PC-3 (cell line): ENCODE results near the gene GJB5. TPM values are rescaled to one million over a fixed set of nuclear protein-coding genes. Genes with fewer than 3 reads are reported as not detected.

ENCODE experiments used
- ATAC-seq: fragments of 200-7000 bp; cut with Tn5 transposase; 2 replicates; pipeline ENCODE4 v1.9.1; 2020; ENCODE audit warnings: mild to moderate bottlenecking, moderate library complexity
- BruUV-seq: library from RNA; stranded (reverse); fragments of 400-500 nt; replicated peaks from 2 replicates; lab custom pipeline; 2021; lab: Mats Ljungman, UMichigan
- CTCF ChIA-PET: fragments of 300-600 bp; sonication (Branson Sonifier 250); formaldehyde crosslinking; loops from one replicate; lab custom pipeline; 2022; ENCODE audit warnings: antibody characterized with exemption; lab: Charles Lee
- POLR2A ChIA-PET: fragments of 300-600 bp; sonication (Branson Sonifier 250); formaldehyde crosslinking; loops from one replicate; lab custom pipeline; 2022; ENCODE audit warnings: antibody characterized with exemption; ENCODE audit not compliant: unreplicated experiment; lab: Charles Lee
- DNase-seq: peaks from one replicate; pipeline ENCODE4 v3.0.0-alpha.2; 2015
- H2AFZ ChIP-seq: fragments of 300-600 bp; sonication (generic); 2 replicates; pipeline ENCODE4 v1.6.0; 2016; ENCODE audit warnings: antibody characterized with exemption, low read length
- H3F3A ChIP-seq: fragments of 300-600 bp; sonication (generic); one replicate; pipeline ENCODE4 v1.6.0; 2017; ENCODE audit warnings: antibody characterized with exemption, low read length, control low read depth, mild to moderate bottlenecking; ENCODE audit not compliant: unreplicated experiment
- H3K27ac ChIP-seq: fragments of 300-600 bp; sonication (generic); 2 replicates; pipeline ENCODE4 v1.5.1; 2016; ENCODE audit warnings: mild to moderate bottlenecking, low read length
- H3K27me3 ChIP-seq: fragments of 300-600 bp; sonication (generic); 2 replicates; pipeline ENCODE4 v1.6.1; 2016; ENCODE audit warnings: low read length, mixed read lengths
- H3K36me3 ChIP-seq: fragments of 300-600 bp; sonication (generic); 2 replicates; pipeline ENCODE4 v1.6.1; 2016; ENCODE audit warnings: low read depth, mixed run types, low read length, mixed read lengths
- H3K4me1 ChIP-seq: fragments of 300-600 bp; sonication (generic); 2 replicates; pipeline ENCODE4 v1.5.1; 2016; ENCODE audit warnings: low read length; ENCODE audit not compliant: insufficient read depth
- H3K4me2 ChIP-seq: fragments of 300-600 bp; sonication (generic); 2 replicates; pipeline ENCODE4 v1.6.0; 2016; ENCODE audit warnings: low read length
- H3K4me3 ChIP-seq: fragments of 300-600 bp; sonication (generic); 2 replicates; pipeline ENCODE4 v1.5.1; 2016; ENCODE audit warnings: mild to moderate bottlenecking, low read length, mixed read lengths
- H3K79me2 ChIP-seq: fragments of 300-600 bp; sonication (generic); 2 replicates; pipeline ENCODE4 v1.6.1; 2017; ENCODE audit warnings: low read length, mixed read lengths
- H3K9ac ChIP-seq: fragments of 300-600 bp; sonication (generic); 2 replicates; pipeline ENCODE4 v1.6.0; 2016; ENCODE audit warnings: mild to moderate bottlenecking, low read length
- H3K9me2 ChIP-seq: fragments of 300-600 bp; sonication (generic); replicated peaks from 2 replicates; pipeline ENCODE4 v1.6.1; 2016; ENCODE audit warnings: mixed run types, low read length, mixed read lengths
- H3K9me3 ChIP-seq: fragments of 300-600 bp; sonication (generic); 2 replicates; pipeline ENCODE4 v1.6.1; 2016; ENCODE audit warnings: low read length, mixed read lengths
- H4K20me1 ChIP-seq: fragments of 300-600 bp; sonication (generic); 2 replicates; pipeline ENCODE4 v1.6.1; 2016; ENCODE audit warnings: low read length, mixed read lengths
- EZH2 ChIP-seq: fragments of 300-600 bp; sonication (generic); IDR thresholded peaks from one replicate; pipeline ENCODE4 v1.6.1; 2017; ENCODE audit warnings: antibody characterized with exemption, mild to moderate bottlenecking, low read length; ENCODE audit not compliant: unreplicated experiment
- EZH2phosphoT487 ChIP-seq: fragments of 300-600 bp; sonication (generic); IDR thresholded peaks from 2 replicates; pipeline ENCODE4 v1.6.1; 2018; ENCODE audit warnings: mild to moderate bottlenecking, antibody characterized with exemption, low read length, borderline replicate concordance
- intact Hi-C: fragments of 100-400 bp; cut with micrococcal nuclease; formaldehyde crosslinking; loops from 2 replicates; pipeline ENCODE4 v1.9.0; 2023
- total RNA-seq: library from RNA; depleted of rRNA; stranded (reverse); fragments of >200 nt; gene quantifications from 2 replicates; pipeline ENCODE4 v1.2.3, GENCODE V29; 2014
- TF ChIP-seq, protein P1 (sequence below): fragments of 300-600 bp; sonication (generic); conservative IDR thresholded peaks from 2 replicates; pipeline ENCODE4 v1.5.1; 2017; ENCODE audit warnings: antibody characterized with exemption, low read depth, mild to moderate bottlenecking, low read length

The GJB5 gene
- total RNA-seq, 1 experiment from 2014 or later = 7.2 TPM

GRCh38 chr1:34743775-34744174 is 11.1 kb upstream of the GJB5 start:
- Histone ChIP-seq H4K20me1 (no peaks in the 10 kb centered on the region), H3K36me3 (no peaks in the 10 kb centered on the region), H3K27me3 (no peaks in the 10 kb centered on the region), H3K9me3 (no peaks in the 10 kb centered on the region), H3K9ac (no peak overlapping the region), H2AFZ (no peak overlapping the region), H3K4me2 (no peak overlapping the region), H3F3A (no peaks in the 10 kb centered on the region), H3K27ac (no peak overlapping the region), H3K9me2 (no peaks in the 10 kb centered on the region), H3K4me1 (peaks cover 3% of the 10 kb centered on the region; the same call in 1 of the 2 replicates), H3K79me2 (no peaks in the 10 kb centered on the region), H3K4me3 (no peak overlapping the region)
- no peak for TF ChIP-seq EZH2phosphoT487
- TF ChIP-seq, protein P1, sequence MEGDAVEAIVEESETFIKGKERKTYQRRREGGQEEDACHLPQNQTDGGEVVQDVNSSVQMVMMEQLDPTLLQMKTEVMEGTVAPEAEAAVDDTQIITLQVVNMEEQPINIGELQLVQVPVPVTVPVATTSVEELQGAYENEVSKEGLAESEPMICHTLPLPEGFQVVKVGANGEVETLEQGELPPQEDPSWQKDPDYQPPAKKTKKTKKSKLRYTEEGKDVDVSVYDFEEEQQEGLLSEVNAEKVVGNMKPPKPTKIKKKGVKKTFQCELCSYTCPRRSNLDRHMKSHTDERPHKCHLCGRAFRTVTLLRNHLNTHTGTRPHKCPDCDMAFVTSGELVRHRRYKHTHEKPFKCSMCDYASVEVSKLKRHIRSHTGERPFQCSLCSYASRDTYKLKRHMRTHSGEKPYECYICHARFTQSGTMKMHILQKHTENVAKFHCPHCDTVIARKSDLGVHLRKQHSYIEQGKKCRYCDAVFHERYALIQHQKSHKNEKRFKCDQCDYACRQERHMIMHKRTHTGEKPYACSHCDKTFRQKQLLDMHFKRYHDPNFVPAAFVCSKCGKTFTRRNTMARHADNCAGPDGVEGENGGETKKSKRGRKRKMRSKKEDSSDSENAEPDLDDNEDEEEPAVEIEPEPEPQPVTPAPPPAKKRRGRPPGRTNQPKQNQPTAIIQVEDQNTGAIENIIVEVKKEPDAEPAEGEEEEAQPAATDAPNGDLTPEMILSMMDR = no peak
- POLR2A ChIA-PET = no interaction called here
- no TSS peak for BruUV-seq
- intact Hi-C loops = loop anchor here (2.0 to 5.0 kb wide), 3 partner anchors 195 to 1111 kb away; no protein-coding TSS in a partner anchor
- DNase-seq = no peak
- no peak for ATAC-seq
- CTCF ChIA-PET = no interaction called here

DNA sequence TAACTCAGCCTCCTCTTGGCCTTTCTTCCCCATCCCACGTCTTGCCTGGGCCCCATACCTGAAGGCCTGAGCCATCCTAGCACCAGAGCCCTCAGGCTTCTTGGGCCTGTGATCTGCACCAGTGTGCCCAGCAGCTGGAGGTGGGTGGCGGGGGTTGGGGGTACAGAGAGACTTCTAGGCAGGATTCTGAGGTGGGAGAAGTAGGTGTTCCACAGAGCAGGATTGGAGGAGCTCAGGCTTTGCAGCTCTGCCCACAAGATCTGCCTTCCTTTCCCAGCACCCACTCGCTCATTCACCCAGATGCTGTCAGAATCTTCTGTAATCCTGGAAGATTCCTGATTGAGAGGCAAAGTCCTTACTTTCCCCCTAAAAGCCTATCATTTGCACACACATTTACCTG is 10.0 kb upstream of the GJB5 start:
- POLR2A ChIA-PET = no interaction called here
- DNase-seq = no peak
- intact Hi-C loops = loop anchor here (5.0 kb wide), 1 partner anchor 633 kb away; no protein-coding TSS in a partner anchor
- no peaks in the 10 kb centered on the region for H4K20me1 ChIP-seq
- H3K27ac ChIP-seq = no peak overlapping the region
- H3K27me3 ChIP-seq = no peaks in the 10 kb centered on the region
- ATAC-seq = no peak
- no peaks in the 10 kb centered on the region for H3K79me2 ChIP-seq
- H3K9me3 ChIP-seq = no peaks in the 10 kb centered on the region
- BruUV-seq = no TSS peak
- no peak overlapping the region for H3K4me3 ChIP-seq
- no peaks in the 10 kb centered on the region for H3K9me2 ChIP-seq
- H3F3A ChIP-seq = no peaks in the 10 kb centered on the region
- H3K4me2 ChIP-seq = no peak overlapping the region
- CTCF ChIA-PET = no interaction called here
- no peaks in the 10 kb centered on the region for H3K36me3 ChIP-seq
- no peak overlapping the region for H2AFZ ChIP-seq
- H3K4me1 ChIP-seq = peaks cover 3% of the 10 kb centered on the region; the same call in 1 of the 2 replicates
- no peak overlapping the region for H3K9ac ChIP-seq
- TF ChIP-seq EZH2phosphoT487 = no peak
- TF ChIP-seq EZH2 = no peak
- TF ChIP-seq, protein P1 = no peak

DNA sequence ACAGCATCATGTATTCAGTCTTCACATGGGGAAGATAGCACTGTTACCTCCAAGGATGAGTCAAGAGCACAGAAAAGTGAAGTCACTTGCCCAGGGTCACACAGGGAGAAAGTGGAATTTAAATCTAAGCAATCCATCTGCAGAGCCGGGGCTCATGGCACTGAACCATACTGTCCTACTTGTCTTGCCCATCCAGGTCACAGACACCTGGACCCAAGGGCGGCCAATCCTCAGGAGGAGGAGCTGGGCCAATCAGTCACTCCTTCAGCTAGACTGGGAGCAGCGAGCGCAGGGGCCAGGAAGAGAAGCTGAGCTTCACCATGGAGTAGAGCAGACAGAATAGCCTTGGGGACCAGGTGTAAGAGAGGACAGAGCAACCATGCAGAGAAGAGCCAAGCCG is 9.2 kb upstream of the GJB5 start:
- POLR2A ChIA-PET = no interaction called here
- CTCF ChIA-PET = no interaction called here
- no peak overlapping the region for H2AFZ ChIP-seq
- no peaks in the 10 kb centered on the region for H4K20me1 ChIP-seq
- H3K27me3 ChIP-seq = no peaks in the 10 kb centered on the region
- H3K9ac ChIP-seq = no peak overlapping the region
- no peaks in the 10 kb centered on the region for H3F3A ChIP-seq
- no peak for ATAC-seq
- H3K79me2 ChIP-seq = no peaks in the 10 kb centered on the region
- H3K9me3 ChIP-seq = no peaks in the 10 kb centered on the region
- no peak for DNase-seq
- H3K4me1 ChIP-seq = peaks cover 3% of the 10 kb centered on the region; the same call in 1 of the 2 replicates
- no peak overlapping the region for H3K4me3 ChIP-seq
- TF ChIP-seq EZH2 (no peak), EZH2phosphoT487 (no peak)
- TF ChIP-seq, protein P1 = no peak
- H3K9me2 ChIP-seq = no peaks in the 10 kb centered on the region
- no TSS peak for BruUV-seq
- H3K27ac ChIP-seq = no peak overlapping the region
- intact Hi-C loops = no loop called here
- no peaks in the 10 kb centered on the region for H3K36me3 ChIP-seq
- no peak overlapping the region for H3K4me2 ChIP-seq
